HG02588 (cell line): Measurements from ENCODE around the gene PRRX2.
"Not testable (repeated sequence)": the region's sequence is repeated elsewhere in the genome, so short reads cannot be mapped to it uniquely, and the experiment has no call there.

Experiments
- ATAC-seq: cut with Tn5 transposase; IDR thresholded peaks from one replicate; pipeline ENCODE4 v1.9.1; 2021; ENCODE audit warnings: mild to moderate bottlenecking, moderate library complexity; ENCODE audit not compliant: unreplicated experiment

Gene PRRX2

DNA sequence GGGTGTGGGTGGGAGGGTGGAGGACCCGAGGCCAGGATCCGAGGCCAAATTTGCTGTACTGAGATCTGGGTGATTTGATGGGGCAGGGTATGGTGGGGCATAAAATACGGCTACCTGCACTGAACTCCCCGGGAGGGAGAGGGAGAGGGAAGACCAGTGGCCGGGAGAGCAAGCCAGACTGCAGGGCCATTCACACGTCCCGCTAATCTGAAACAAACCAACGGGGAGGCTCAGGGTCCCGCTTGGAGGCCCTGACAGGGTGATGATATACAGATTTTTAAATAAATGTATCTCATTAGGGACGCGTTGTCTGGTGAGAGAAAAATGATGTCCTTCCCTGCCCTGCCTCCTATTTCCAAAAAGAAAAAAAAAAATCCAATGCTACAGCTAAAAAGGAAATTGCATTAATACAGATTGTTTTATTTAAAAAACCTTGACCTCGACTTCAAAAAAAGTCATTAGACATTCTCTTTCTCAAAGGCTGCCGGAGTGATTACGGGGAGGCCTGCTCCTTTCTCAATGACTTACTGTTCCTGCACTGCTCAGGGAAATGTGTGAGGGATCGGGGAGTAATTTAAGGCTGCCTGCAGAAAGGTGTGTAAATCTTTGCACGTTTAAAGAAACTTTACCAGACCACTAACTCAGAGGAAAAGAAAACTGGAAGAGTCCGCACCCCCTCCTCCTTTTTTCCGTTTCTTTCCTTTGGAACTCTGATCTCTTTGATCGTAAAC lies 11.5 kb upstream of the PRRX2 start:
- no peak for ATAC-seq

DNA sequence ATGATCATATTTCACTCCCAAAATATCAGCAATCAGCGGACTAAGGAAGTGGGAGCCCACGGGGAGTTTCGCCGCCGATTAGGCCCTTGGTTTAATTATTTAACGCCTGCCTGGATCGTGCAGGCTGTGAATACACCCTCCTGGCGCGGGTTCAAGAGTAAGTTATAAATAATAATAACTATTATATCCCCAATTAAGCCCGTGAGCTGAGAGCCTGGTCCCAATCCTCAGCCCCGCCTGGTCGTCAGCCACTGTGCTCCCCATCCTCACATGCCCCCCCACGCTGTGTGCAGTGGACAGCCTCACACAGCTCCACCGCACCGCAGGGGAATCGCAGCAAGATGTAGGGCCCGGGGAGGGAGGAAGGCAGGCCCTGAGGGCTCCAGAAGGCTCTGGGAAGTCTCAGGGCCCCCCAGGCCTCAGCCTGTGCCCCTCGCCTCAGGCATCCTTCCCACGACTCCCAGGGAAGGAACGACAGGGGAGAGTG lies 10.8 kb upstream of the PRRX2 start:
- ATAC-seq: no peak

DNA sequence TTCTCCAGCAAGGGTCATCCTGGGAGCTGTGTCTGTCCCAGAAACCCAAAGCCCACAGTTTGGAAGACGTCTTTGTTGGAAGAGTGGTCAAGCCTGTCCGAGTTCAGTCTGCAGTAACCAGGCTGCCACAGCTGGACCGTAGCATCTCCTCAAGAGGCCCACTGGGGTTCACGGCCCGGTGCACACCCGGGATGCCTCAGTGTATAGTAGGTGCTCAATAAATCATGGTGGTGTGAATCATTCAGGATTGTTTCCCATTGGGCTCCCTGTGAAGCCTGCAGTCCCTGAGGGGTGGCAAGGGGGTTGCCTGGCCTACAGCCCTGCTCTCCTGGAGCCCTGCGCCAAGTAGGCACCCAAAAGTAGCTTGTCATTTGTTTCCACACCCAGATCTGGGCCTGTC lies 10.3 kb upstream of the PRRX2 start:
- ATAC-seq: no peak

DNA sequence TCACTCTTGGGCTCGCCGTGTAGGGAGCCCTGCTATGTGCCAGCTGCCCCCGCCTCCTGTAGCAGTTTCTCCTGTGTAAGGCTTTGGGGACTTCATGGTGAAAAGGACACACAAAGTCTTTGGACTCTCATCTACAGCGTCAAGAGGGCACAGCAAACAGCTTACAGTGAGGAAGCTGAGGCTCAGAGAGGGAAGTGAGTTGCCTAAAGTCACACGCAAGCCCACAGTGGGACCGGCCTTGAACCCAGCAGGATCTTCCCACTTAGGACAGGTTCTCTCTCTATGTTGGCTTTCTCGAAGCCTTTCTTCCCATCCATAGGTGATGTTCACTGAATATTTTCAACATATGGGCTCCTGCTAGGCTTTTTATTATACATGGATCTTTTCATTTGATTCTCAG lies 9.8 kb upstream of the PRRX2 start:
- no peak for ATAC-seq

DNA sequence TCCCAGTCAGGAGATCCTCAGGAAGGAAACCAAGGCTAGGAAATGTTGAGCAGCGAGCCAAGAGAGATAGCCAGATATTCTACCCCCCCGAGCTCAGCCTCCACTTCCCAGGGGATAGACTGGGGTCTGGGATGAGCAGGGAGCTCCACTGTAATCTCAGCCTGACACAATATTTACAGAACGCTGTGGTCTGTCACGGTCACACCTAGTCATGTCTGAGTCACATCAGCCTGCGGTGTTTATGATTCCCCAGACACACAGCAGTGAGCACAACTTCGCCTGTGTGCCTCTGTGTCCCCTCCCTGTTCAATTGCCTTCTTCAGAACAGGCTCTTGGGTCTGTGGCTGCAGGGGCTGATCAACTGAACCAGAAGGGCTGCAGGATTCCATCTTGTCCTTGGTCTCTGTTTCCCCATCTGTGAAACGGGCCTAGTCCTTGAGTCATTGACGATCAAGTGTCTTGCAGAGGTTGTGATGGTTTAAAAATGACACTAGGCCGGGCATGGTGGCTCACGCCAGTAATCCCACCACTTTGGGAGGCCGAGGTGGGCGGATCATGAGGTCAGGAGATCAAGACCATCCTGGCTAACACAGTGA lies 8.6 kb upstream of the PRRX2 start:
- no peak for ATAC-seq

DNA sequence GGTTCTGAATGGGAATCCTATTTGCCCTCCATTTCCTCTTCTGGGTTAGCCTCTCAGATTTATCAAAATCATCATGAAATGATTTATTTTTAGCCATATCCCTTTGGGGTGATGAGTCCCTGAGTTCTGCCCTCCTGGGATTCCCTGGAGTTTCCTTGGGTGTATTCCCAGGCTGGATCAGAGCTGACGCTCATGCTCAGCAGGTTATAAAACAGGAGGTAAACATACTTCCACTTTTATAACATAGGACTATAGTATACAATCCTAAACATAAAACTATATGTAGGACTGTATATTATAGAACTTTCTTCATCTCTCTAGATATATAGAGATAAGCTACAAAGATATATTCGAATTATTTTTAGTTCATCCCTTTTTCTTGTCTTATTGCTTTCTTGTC lies 4.4 kb upstream of the PRRX2 start:
- no peak for ATAC-seq

DNA sequence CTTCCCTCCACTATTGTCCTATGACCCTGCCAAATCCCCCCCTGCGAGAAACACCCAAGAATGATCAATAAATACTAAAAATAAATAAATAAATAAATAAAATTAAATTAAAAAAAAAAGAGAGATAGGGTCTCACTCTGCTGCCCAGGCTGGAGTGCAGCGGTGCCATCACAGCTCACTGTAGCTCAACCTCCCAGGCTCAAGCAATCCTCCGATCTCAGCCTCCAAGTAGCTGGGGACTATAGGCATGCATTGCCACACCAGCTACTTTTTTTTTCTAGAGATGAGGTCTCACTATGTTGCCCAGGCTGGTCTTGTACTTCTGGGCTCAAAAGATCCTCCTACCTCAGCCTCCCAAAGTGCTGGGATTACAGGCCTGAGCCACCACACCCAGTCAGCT lies 3.2 kb upstream of the PRRX2 start:
- ATAC-seq: not testable (repeated sequence)

DNA sequence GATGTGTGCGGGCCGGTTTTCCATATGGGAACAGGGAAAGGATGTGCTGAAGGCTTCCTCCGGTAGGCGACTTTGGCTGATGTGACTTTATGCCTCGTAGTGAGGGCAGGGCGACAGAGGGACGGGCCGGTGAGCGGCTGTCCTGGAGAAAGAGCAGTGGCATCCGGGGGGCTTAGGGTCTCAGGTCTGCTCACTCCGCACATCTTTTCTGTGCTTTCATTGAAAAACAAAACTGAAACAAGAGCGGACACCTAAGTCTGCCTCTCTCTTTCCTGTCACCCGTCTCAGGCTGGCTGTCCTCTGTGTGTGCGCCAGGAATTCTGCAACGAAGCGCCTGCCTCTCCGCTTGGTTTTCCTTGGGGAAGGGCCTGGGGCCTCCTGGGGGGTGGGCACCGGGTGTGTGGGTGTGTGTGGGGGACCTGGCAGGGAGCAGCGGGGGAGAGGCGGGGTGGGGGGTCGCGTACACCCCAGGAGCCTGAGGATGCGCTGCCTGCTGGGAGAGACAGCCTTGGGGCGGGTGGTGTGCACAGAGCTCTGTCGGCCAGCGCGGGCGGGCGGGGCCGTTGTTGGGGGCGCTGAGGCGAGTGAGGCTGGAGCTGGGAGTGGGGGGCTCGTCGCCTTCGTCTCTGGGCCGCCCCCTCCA lies 580 bp upstream of the PRRX2 start:
- no peak for ATAC-seq

DNA sequence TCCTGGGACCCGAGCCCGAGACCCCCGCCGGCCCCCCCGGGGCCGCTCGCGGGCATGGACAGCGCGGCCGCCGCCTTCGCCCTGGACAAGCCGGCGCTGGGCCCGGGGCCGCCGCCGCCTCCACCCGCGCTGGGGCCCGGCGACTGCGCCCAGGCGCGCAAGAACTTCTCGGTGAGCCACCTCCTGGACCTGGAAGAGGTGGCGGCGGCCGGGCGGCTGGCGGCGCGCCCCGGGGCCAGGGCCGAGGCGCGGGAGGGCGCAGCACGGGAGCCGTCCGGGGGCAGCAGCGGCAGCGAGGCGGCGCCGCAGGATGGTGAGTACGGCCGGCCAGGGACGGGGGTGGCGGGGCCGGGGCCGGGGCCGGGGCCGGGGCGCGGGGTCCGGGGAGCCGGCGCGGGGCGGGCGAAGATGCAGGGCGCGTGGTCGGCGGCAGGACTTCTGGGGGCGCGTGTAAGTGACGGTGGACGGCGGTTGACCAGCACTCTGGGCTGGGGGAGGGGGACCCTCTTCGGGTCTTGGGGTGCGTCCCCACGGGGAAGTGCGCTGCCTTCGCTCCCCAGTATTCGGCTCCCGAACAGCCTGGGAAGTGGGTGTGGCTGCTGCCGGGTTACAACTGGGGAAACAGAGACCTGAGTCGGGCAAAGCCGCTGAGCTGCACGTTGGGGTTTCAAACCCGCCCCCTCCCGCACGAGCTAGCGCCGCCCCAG lies 520 bp downstream of the PRRX2 start:
- no peak for ATAC-seq

DNA sequence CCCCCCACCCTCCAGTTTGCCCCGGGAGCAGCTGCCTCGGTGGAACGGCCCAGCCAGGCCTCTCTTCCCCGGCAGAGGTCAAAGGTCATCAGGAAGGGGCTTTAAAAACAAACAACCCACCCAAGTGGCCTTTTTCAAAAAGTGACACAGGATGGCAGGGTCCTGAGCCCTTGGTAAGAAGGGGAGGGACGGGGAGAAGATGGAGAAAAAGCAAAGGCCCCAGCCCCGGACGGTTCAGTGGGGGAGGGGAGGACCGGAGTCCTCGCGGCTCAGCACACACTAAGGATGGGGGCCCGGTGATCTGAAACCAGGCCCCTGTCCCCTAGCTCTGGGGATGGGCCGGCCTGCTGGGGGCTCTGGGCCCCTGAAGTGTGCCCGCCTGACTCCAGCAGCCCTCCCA lies 1.1 kb downstream of the PRRX2 start:
- no peak for ATAC-seq

DNA sequence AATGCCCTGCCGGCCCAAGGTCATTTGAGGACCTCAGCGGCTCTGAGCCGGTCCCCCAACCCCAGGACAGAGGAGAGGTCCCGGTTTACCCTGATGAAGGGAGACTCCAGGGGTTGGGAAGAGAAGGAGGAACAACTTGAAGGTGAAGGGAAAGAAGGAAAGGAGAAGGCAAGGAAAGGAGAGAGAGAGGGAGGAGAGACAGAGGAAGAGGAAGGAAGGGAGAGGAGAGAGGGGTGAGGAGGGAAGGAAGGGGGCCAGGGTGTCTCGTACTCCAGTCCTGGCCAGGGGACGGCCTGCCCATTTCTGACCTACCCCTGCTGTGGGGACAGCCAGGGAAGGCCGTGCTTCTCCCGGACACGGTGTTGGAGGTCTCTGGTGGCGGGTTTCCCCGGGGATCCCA lies 1.9 kb downstream of the PRRX2 start:
- no peak for ATAC-seq

DNA sequence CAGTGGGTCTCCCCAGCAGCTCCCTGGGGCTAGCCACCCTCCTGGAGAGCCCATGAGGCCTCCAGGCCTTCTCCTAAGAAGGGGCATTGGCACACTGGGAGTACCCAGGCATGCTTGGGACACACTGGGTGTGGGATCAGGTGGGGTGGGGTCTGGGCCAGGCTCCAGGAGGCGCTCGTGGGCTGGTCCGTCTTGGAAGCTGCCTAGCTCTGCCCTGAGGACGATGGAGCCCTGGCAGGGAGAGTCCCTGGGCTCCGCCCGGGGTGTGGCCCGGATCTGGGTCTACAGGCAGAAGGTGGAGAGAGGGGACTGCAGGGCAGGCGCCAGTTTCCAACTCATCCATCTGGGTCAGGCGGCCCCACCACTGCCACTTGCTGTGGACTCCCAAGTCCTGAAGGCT lies 2.4 kb downstream of the PRRX2 start:
- ATAC-seq: no peak

DNA sequence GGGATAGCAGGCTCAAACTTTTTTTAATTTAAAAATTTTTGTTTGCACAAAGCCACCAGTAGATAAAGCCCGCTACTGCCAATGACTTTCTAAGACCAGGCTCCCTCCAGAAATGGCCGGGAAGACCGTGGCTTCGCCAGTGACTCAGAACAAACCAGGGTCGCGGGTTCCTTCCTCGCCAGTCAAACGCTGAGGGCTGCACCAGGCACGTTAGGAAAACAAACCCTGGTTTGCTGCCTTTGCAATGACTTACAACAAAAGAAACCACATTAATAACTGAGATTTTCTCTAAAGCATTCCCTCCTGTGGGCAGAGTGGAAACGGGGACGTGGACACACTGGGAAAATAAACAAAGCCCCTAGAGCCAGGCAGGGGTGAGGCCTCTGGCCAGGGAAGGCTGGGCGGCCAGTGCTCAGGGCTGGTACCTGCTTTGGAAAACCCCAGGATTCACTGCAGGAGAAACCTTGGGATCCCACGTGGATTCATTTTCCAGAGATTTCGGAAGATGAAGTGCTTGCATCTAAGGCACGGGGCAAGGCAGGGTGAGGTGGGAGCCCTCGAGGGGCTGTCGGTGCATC lies 3.8 kb downstream of the PRRX2 start:
- ATAC-seq: no peak

DNA sequence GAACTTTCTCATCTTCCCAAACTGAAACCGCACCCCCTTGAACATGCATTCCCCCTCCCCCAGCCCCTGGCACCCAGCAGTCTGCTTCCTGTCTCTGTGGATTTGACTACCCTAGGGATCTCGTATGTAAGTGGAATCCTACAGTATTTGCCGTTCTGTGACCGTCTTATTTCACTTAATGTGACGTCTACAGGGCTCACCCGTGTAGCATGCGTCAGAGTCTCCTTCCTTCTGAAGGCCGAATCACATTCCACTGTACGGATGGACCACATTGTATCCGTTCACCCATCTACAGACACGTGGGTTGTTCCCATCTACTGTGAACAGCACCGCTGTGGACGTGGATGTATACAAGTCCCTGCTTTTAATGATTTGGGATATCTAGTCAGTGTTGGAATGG lies 4.5 kb downstream of the PRRX2 start:
- ATAC-seq: no peak

DNA sequence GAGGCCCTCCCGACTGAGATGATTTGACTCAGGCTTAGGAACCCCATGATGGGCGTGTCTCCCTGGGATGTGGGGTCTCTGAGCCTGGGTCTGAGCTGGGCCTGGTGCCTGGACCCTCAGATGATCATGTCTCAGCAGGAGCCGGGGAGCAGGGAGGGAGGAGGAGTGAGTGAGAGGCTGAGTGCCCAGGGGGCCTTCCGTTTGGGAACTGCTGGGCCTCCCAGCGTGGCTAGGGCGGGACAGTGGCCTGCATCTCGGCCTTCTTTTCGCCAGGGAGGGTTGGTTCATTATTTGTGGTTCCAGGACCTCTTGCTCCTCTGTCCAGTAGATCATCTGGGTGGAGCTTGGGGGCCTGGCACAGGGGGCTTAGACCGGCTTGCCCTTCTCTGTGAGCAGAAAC lies 5.6 kb downstream of the PRRX2 start:
- ATAC-seq: no peak

DNA sequence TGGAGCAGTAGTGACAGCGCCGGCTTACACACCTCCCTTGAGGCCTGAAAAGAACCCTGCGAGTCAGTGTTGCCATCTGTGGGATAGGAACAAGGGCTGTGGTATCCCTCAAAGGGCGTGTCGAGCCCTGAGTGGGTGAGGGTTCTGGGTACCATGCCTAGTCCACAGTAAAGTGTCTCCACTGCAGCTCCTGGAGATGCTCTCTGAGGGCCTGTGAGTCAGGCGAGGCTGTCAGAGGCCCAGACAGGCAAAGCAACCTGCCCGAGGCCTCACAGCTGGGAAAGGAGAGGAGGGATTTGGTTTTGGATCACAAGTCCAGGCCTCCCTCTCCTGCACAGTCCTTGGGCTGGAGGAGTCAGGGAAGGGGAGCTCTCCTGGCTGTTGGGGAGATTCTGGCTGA lies 6.1 kb downstream of the PRRX2 start:
- no peak for ATAC-seq

DNA sequence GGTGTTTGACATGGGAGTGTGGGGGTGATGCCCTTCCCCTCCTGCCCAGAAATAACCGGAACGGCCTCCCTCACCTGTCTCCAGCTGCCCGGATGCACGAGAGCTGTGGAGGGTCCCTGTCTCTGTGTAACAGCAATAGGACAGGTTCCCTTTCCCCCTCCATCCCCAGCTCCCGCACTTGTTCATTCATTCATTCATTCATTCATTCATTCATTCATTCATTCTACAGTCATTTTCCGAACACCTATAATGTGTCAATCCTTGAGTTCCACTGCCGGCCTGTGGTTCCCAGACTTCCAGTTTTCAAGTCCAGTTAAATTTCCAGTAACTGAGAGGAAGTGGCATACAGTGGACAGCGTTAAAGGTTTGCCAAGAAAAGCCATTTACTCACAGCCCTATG lies 7.3 kb downstream of the PRRX2 start:
- no peak for ATAC-seq

DNA sequence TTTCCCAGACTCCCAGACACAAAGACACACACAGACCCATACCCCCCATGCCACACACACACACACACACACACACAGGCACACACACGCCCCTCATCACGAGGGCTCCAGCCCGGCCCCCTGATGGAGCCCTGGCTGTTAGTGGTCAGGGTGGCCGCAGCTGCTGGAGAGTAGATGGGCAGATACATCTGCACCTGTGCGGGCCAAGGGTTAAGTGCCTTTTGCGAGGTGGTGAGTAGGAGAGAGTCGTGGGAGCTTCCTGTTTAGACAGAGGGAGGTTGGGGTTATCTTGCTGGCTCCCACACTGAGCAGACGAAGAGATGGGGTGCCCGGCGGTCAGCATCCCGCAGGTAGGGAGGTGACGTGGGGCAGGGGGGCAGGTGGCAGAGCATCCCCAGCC lies 8.2 kb downstream of the PRRX2 start:
- ATAC-seq: no peak

DNA sequence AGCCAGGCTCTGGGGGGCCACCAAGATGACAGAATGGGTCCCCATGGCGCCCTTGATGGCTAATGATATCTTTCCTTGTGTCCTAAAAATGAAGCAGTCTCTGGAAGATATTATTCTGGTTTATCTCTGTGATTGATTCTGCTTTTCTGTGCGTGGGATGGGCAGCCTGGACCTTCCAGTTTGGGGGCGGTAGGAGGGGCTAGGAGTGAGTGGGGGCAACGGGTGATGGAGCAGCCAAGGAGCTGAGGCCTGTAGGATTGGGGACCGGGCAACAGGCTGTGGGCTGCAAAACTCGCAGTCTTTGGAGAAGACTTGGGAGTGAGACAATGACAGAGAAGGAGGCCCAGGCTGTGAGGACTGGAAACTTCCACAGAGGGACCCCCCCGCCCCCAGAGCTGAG lies 8.8 kb downstream of the PRRX2 start:
- ATAC-seq: no peak

DNA sequence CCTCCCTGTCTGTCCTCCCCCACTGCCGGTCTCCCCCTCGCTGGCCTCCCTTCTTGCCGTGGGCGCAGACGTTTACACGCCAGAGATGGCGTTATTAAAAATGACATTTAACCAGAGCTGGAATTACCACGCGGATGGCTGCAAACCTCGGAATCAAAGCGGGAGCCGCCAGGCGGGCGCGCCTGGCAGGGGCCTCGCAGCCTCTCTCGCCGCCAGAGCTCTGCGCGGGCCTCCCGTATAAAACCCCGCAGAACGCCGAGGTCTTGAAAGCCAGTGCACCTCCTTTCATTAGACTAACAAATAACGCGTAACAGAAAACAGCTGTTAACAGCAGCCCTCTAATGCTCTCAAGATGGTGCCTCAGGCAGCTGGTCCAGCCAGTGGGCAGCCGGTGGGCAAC lies 10.2 kb downstream of the PRRX2 start:
- no peak for ATAC-seq

DNA sequence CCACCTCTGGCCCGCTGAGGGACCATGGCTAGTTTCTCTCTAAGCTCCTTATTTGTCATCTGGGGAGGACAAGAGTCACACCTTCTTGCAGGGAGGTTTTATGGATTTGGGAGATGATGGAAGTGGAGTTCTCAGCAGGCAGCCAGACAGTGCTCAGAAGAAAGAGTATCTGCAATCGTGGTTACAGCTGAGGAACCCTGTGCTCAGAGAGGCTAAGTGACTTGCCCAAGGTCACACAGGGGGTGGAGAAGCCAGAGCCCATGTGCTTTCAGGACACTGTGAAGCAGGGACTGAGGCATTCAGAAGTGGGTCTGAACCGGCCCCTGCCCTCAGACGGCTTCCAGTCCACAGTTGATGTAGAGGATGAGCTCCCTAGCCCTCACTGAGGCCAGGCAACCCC lies 10.8 kb downstream of the PRRX2 start:
- ATAC-seq: no peak
